Endometrial microvascular endothelial cells (primary cell): ENCODE data around the gene ZFPM1. TPM values are rescaled to one million over a fixed set of nuclear protein-coding genes. Genes with fewer than 3 reads are reported as not detected.
"Not testable (repeated sequence)": the region's sequence is repeated elsewhere in the genome, so short reads cannot be mapped to it uniquely, and the experiment has no call there.

Experiments
- in situ Hi-C: cut with HindIII; loops from 2 replicates; pipeline ENCODE4 v1.10.0; 2017; ENCODE audit warnings: low sequenced_read_pairs, low pct_unique_long_range_greater_than_20kb; ENCODE audit errors: inconsistent ontology term
- total RNA-seq: library from RNA; depleted of rRNA; stranded (reverse); fragments of >200 nt; gene quantifications from one replicate; pipeline ENCODE4 v1.2.3, GENCODE V29; 2015; ENCODE audit errors: inconsistent ontology term

ZFPM1 gene
- total RNA-seq, 1 donor from 2014 or later, result 1.2 TPM

GRCh38 chr16:88515371-88515770 lies 62.3 kb downstream of the ZFPM1 start:
- in situ Hi-C loops, result no loop called here

DNA sequence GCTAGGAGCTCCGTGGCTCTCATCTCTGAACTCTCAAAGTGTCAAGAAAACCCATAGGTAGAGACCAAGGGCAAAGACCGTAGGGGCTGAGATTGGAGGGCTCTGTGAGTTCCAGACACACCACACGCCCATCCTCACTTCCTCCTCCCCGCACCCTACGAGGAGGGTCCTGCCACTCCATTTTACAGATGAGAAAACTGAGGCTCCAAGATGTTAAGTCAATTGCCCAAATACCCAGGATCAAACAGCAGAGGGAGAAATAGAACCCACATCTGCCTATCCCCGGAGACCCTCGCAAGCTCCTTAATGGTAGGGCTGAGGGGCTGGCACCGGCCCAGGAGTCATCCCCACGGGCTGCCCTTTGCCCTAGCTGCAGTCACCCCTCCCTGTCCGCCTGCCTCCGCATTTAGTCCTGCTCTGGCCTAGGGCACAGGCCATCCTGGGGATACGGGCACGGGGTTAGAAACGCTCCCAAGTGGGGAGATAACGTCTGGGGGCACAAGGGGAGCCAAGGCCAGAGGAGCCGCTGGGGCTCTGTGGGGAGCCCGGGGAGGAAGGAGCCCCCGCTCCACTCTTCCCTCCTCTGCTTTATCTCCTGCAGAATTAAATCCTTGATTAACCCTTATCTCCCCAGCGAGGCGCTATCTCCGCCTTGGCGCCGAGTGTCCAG lies 63.0 kb downstream of the ZFPM1 start:
- in situ Hi-C loops, result no loop called here

DNA sequence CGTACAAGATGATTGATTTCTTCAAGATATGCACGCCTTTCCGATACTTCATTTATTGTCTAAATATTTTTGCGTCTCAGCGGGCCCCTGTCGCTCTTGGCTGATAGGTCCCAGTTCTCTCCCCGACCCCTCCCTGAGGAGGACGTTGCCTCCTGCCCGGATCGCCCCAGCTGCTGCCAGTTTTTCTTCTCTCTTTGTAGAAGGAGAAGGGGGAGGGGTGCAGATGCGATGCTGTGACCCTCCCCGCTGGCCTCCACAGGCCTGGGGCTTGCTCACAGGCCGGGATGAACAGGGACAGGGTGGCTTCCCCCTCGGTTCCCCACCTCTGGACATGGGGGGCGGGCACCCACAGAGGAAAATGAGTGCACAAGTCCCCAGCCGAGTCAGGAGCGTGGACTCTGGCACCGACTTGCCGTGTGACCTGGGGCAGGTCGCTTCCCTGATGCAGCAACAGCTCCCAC lies 63.6 kb downstream of the ZFPM1 start:
- in situ Hi-C loops, result no loop called here

GRCh38 chr16:88517208-88517774 lies 64.2 kb downstream of the ZFPM1 start:
- in situ Hi-C loops, result not testable (repeated sequence)

DNA sequence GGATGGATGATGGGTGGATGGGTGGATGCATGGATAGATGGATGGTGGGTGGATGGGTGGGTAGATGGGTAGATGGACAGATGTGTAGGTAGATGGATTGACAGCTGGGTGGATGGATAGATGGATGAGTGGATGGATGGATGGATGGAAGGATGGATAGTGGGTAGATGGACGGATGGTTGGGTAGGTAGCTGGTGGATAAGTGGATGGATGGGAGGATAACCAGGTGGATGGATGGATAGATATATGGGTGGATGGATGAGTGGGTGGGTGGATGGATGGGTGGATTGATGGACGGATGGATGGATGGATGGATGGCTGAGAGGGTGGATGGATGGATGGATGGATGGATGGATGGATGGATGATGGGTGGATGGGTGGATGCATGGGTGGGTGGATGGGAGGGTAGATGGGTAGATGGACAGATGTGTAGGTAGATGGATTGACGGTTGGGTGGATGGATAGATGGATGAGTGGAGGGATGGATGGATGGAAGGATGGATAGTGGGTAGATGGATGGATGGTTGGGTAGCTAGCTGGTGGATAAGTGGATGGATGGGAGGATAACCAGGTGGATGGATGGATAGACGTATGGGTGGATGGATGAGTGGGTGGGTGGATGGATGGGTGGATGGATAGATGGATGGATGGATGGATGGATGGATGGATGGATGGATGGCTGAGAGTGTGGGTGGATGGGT lies 65.5 kb downstream of the ZFPM1 start:
- in situ Hi-C loops, result not testable (repeated sequence)

DNA sequence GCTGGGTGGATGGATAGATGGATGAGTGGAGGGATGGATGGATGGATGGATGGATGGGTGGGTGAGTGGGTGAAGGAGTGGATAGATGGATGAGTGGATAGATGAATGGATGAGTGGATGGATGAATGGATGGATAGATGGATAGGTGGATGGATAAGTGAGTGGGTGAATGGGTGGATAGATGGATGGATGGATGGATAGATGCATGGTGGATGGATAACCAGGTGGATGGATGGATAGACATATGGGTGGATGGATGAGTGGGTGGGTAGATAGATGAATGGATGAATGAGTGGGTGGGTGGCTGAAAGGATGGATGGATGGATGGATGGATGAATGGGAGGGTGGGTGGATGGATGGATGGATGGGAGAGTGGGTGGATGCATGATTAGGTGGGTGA lies 66.2 kb downstream of the ZFPM1 start:
- in situ Hi-C loops, result no loop called here

GRCh38 chr16:88519938-88520653 lies 67.0 kb downstream of the ZFPM1 start:
- in situ Hi-C loops, result no loop called here

- in situ Hi-C loops, result no loop called here
These were observed 68.6 kb downstream of the ZFPM1 start for GRCh38 chr16:88521674-88522073.

- in situ Hi-C loops, result no loop called here
These were observed 69.3 kb downstream of the ZFPM1 start for GRCh38 chr16:88522276-88522949.

DNA sequence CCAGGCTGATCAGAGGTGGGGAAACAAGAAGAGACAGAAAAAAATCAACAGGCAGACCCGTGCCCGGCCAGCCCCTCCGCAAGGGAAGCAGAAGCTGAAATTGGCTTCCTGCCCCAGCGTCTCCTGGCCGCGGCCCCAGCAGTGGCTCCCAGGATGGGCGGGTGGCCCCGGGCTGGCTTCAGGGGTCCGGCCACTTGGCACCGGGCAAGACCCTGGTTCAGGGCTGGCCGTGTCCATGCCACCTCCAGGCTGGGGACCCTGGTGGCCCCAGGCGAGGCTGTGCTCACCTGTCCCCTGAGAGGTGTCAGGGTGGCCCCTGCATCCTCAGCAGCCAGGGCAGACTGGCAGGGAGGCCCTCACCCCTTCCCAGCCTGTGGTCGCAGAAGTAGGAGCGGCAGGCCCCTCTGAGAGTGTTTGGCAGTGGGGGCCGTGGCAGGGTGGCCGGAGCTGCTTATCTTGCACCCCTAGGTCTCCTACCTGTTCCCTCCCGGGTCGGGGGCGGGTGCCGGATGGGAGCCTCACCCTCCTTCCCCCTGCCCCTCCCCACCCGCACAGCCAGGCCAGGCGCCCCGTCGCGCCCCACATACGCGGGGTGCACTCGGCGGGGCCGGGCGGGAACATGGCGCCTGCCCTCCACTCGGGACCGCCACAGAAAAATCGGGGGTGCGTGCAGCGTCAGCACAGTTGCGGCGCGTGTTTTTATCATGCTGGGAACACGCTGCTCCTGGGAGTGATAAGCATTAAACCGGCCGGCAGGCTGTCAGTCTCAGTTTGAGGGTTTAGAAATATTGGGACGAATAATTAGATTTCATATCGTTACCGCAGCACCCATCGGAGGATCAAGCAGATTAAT lies 70.5 kb downstream of the ZFPM1 start:
- in situ Hi-C loops, result no loop called here

DNA sequence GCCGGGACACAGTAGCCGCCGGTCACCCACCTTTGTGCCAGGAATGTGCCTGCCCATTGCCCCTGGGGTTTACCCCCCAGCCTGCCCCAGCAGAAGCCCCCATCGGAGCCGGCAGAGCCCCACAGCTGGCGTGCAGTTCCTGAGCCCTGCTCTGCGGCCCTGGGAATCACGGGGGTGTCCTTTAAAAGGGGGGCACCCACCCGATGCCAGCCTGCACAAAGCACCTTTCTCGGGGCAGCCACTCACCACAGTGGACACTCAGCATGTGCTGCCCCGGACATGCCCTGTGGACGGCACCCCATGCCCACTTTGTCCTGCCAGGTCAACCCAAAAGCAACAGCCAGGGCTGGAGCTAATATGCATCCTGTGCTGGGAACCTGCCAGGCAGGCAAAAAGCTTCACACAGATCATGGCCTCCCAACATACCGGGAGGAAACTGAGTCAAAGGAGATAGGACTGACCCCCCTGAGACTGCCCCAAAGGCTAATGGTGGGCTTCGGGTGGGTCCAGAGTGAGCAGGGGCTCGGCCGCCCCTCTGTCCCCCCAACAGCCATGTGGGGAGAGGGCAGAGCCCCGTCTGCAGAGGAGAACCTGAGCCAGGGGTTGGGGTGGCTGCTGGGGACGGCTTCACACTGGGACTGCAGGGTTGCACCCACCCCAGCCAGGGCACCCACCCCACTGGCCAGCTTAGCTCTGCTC lies 71.3 kb downstream of the ZFPM1 start:
- in situ Hi-C loops, result no loop called here

DNA sequence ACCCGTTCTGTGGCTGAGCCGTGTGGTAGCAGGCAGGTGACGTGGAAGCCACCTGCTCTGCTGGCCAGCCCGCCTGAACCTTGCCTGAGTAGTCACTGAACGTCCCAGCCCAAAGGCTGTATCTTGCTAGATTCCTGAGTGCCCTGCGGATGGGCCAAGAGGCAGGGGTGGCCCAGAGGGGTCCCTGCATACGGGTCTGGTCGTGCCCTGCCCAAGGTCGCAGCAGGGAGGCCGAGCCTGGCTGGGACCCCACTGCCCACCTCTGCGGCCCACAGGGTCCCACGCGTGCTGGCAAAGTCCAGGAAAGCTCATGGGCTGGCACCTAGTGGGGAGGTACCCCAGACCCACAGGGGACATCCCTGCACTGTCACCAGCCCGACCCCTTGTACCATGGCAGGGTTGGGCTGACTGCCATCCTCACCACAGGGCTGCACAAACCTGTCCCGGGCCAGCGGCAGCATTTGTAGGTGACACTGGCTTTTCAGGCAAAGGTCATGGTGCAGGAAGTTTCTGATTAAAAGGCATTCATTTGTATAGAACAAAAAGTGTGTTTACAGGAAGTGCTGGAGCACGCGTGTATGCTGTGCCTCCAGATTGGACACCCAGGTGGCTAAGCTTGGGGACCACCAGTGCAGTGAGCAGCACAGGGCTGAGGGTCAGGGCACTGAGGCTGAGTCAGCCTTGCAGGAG lies 72.0 kb downstream of the ZFPM1 start:
- in situ Hi-C loops, result loop anchor here (25.0 kb wide), 1 partner anchor 88 kb away; no protein-coding TSS in a partner anchor

DNA sequence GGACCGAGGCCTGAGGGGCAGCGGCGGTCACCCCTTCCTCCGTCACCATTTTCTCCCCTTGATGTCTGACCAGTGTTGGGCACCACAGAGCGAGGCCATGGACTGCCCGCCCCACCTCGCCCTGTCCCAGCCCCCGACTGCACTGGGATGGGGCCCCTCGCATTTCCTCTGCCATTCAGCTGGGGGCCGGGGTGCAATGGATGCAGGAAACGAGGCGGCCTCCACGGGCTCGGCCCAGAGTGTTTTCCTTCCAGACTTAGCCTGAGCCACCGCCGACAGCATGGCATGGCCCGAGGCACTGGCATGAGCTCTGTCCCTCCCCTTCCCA lies 72.5 kb downstream of the ZFPM1 start:
- in situ Hi-C loops, result loop anchor here (25.0 kb wide), 1 partner anchor 88 kb away; no protein-coding TSS in a partner anchor

GRCh38 chr16:88526008-88526905 lies 73.2 kb downstream of the ZFPM1 start:
- in situ Hi-C loops, result loop anchor here (25.0 kb wide), 1 partner anchor 89 kb away; no protein-coding TSS in a partner anchor

DNA sequence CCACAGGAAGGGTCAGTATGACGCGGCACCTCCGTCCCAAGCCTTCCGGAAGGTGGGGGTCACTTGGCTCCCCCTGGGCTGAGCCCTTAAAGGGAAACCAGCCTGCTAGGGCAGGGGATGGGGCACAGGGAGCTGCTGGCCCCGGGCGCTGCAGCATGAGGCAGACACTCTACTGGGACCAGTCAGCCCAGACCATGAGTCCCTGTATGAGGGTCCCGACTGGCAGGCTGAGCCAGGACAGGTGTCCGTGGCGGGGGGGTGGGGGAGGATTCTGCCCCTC lies 73.8 kb downstream of the ZFPM1 start:
- in situ Hi-C loops, result loop anchor here (25.0 kb wide), 1 partner anchor 90 kb away; no protein-coding TSS in a partner anchor
